Stimulated activated CD4-positive, alpha-beta T cell treated with anti-CD3 and anti-CD28 coated beads, TNF-alpha, amount 100 ng/mL, for 1 hour (primary cell): ENCODE results near the gene FOXE1.

Experiments
- DNase-seq, 3 donors: peaks; one replicate each; pipeline ENCODE4 v3.0.0-alpha.2; 2020; ENCODE audit warnings: low read depth in 3 of 3, low spot score in 1 of 3

The FOXE1 gene

GRCh38 chr9:97853056-97853843, at the start of gene FOXE1:
FOXE1 (plus strand) TSS chr9:97853226; CDS start chr9:97853915, 689 bp downstream.
- DNase-seq: no peak

- DNase-seq: no peak
Measured at GRCh38 chr9:97804059-97804365, 49.0 kb upstream of the FOXE1 start.

GRCh38 chr9:97806721-97807120, 46.3 kb upstream of the FOXE1 start:
- no peak for DNase-seq

DNA sequence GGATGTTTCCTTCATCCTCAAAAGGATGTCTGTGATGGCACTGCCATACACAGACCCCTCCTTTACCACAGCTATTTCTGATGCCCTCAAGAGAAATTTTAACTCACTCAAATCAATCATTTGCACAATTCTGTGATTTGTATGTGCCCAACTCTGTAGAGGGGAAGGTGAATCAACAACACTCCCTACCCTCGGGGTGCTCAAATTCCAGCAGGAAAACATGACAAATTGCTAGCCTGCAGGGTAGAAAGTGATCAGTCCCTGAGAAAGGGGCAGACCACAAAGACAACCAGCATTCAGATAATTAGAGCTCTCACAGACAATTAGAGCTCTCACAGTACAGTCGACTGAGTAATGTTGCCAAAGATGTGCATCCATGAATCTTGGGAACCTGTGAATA, 45.3 kb upstream of the FOXE1 start:
- no peak for DNase-seq

- DNase-seq: no peak
Measured at GRCh38 chr9:97808415-97808814, 44.6 kb upstream of the FOXE1 start.

GRCh38 chr9:97808972-97809371, 44.1 kb upstream of the FOXE1 start:
- DNase-seq: no peak

DNA sequence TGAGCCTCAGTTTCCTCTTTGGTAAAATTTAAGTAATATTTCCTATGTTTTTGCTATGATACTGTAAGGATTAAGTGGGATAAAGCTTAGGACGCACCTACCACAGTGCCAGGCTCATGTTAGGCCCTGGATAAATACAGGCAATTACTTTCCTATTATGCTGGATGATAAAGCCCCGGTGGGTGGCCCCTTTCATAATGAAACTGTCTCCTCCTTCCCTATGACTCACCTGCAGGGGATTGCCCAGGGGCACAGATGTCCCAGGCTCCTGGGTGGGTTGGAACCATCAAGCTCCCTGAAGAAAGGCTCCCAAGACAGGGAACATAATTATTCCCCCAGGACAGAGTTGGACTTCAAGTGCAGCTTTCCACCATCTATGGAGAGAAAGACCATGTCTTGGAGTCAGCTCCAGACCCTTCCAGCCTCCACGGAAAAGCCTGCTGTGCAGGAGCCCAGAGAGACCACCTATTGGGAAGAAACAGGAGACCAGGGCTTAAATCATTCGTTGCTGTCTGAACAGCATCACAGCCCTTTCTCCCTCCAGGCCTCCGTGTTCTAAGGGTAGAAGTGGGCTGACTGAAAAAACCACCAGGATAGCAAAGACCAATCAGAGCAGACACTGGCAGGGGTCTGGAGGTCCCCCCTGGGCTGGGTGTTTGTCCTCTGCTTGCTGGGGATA, 43.2 kb upstream of the FOXE1 start:
- DNase-seq: no peak

DNA sequence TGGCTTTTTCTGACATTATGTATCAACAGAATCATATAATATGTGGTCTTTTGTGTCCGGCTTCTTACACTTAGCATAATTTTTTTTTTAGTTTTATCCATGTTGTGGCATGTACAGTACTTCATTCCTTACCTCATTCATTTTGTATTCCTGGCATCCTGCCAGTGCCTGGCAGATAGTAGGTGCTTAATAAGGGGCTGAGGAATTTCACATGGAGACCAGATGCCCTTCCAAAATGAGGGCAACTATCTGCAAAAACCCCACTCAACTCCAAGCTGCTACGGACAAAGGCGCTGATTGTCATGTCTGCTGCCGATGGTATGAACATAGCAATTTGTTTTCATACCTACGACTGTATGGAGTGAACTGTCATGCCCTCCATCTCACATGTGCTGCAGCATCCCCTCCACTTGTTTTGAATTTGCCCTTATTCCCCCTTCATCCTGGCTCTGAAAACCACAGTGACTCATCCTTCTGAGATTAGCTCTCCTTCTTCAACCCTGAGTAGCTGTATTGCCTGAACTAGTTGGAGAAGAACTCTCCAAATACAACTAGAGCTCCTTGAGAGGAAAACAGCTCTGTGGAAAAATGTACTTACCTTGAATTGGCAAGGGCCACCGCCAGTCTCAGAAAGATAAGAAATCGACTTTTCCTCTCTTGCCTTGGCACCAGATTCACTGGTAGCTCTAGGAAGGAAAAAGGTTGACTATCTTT, 41.3 kb upstream of the FOXE1 start:
- no peak for DNase-seq

- DNase-seq: no peak
Measured at GRCh38 chr9:97812247-97812543, 40.8 kb upstream of the FOXE1 start.

GRCh38 chr9:97813072-97813471, 40.0 kb upstream of the FOXE1 start:
- DNase-seq: no peak

GRCh38 chr9:97819735-97820134, 33.3 kb upstream of the FOXE1 start:
- no peak for DNase-seq

- DNase-seq: no peak
Measured at GRCh38 chr9:97820373-97820772, 32.7 kb upstream of the FOXE1 start.

GRCh38 chr9:97830884-97831829, 21.9 kb upstream of the FOXE1 start:
- DNase-seq: no peak

GRCh38 chr9:97831843-97832636, 21.0 kb upstream of the FOXE1 start:
- DNase-seq: no peak

DNA sequence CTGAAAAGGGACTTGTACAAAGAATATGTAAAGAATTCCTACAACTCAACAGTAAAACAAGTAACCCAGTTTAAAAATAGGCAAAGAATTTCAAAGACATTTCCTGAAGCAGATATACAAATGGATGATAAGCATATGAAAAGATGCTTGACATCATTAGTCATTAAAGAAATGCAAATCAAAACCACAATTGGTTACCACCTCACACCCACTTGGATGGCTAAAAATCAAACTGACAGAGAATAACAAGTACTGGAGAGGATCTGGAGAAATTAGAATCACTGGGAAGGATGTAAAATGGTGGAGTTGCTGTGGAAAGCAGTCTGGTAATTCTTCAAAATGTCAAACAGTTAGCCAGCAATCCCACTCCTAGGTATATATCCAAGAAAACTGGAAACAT, 12.5 kb upstream of the FOXE1 start:
- no peak for DNase-seq

DNA sequence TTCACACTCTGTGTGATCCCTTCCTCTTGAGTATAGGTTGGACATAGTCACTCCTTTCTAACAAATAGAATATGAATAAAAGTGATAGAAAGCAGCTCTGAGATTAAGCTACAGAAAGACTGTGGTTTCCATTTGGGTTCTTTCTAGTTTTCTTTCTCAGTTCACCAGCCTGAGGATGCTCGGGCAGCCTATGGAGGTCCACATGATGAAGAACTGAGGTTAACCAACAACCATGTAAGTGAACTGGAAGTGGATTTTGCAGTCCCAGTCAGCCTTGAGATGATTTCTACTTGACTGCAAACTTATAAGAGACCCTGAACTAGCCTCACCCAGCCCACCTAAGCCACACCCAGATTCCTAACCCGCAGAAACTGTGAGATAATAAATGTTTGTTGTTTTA, 10.1 kb upstream of the FOXE1 start:
- no peak for DNase-seq

DNA sequence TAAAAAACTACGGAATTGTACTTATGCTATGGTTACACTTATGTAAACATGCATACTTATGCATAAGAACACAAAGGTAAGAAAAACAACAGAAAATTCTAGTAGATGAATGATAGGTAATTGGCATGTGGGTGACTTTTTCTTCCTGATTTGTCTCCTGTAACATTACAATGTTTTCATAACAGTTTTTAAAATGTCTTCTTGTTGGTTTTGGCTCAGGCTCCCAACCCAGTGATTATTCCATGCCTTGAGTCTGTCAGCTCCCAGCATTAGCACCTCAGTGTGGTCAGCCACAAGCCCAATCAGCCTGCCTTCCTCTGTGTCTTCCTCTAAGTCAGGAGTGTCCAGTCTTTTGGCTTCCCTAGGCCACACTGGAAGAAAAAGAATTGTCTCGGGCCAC, 7.9 kb upstream of the FOXE1 start:
- DNase-seq: no peak

- no peak for DNase-seq
Measured at GRCh38 chr9:97845763-97846162, 7.3 kb upstream of the FOXE1 start.

- DNase-seq: no peak
Measured at GRCh38 chr9:97846347-97846746, 6.7 kb upstream of the FOXE1 start.

DNA sequence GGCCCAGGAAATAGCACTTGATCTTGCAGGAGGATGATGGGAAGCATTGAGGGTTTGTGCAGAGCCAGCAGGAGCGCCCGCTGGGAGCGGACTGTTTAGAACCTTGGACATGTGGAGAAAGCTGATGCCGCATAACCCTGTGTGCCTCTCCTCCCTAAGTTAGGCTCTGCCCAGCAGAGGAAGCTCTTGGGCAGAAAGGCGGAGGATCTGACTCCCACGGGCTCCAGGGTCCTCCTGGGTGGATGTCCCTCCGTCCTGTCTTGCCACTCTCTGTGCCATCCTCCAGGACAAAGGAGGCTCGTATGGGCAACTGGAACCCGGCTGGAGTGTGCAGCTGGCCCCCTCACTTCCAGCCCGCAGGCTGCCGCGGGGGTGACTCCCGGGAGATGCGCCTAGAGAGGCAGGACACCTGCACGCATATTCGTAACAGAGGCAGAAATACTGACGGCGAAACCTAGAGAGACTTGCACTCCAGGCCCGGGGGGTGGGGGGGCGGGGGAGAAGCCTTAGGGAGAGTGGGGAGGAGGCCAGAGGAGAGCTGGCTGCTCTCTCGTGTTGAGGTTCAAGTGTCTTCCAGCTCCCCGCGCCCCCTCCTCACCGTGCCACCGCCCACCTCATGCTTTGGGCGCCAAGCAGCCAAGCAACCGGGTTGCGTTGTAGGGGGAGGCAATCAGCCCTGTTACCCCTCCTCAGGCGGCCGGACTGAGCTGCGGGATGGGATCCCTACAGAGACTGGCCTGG, 5.4 kb upstream of the FOXE1 start:
- DNase-seq: no peak
